K562 (cell line): ENCODE data around the gene TMA16. TPM values are rescaled to one million over a fixed set of nuclear protein-coding genes. Genes with fewer than 3 reads are reported as not detected.

Source experiments
- ATAC-seq: fragments of 200-7000 bp; cut with Tn5 transposase; 3 replicates; pipeline ENCODE4 v1.9.1; 2020; ENCODE audit warnings: moderate library complexity
- BruUV-seq: library from RNA; stranded (reverse); fragments of 400-500 nt; replicated peaks from 2 replicates; lab custom pipeline; 2021; lab: Mats Ljungman, UMichigan
- CTCF ChIA-PET: fragments of 300-600 bp; formaldehyde crosslinking; extraction: SDS; loops from one replicate; lab custom pipeline; 2021; ENCODE audit warnings: low intra/inter-chr PET ratio; lab: Yijun Ruan, JAX
- POLR2A ChIA-PET: fragments of 300-600, 350-650 bp; sonication (Branson Sonifier 250); formaldehyde crosslinking; extraction: SDS; loops from one replicate; lab custom pipeline; 2021; ENCODE audit warnings: antibody characterized with exemption, inconsistent platforms; lab: Yijun Ruan, JAX
- DNase-seq, 4 experiments: peaks; one replicate each; pipeline versions ENCODE4 v3.0.0 to v3.0.0-alpha.2; 2011 to 2018; ENCODE audit warnings: low spot score in 3 of 4, mixed read lengths in 3 of 4; ENCODE audit errors: extremely low read depth in 1 of 4
- FAIRE-seq: peaks from 2 replicates; lab custom pipeline; 2011; peaks lifted over from hg19 to GRCh38; lab: Jason Lieb, UNC
- H2AFZ ChIP-seq: 2 replicates; pipeline ENCODE4 v1.6.0; 2011; ENCODE audit warnings: low read depth, low read length, control low read depth, inconsistent platforms
- H3K27ac ChIP-seq: fragments of 200-600 bp; 3 replicates; pipeline ENCODE4 v1.8.0; 2011; ENCODE audit warnings: low read depth, mild to moderate bottlenecking, control low read depth, inconsistent platforms, low read length, moderate library complexity, mixed read lengths; ENCODE audit errors: extremely low read depth
- H3K27me3 ChIP-seq, 2 experiments: fragments of 300-600 bp in 1 of 2; 2 replicates in 1 of 2; 3 replicates in 1 of 2; pipeline versions ENCODE4 v1.6.0 to v1.8.0; 2011; ENCODE audit warnings: inconsistent platforms in 2 of 2, low read length in 2 of 2, mild to moderate bottlenecking in 1 of 2, mixed read lengths in 1 of 2, moderate library complexity in 1 of 2; ENCODE audit not compliant: control insufficient read depth in 2 of 2, insufficient read depth in 2 of 2
- H3K36me3 ChIP-seq: fragments of 300-600 bp; 3 replicates; pipeline ENCODE4 v1.8.0; 2011; ENCODE audit warnings: mild to moderate bottlenecking, low read length, inconsistent platforms; ENCODE audit not compliant: control insufficient read depth, insufficient read depth
- H3K4me1 ChIP-seq, 2 experiments: fragments of 200-600 bp in 1 of 2; replicated peaks in 1 of 2; 2 replicates in 1 of 2; 3 replicates in 1 of 2; pipeline versions ENCODE4 v1.5.1 to v1.8.0; 2011; ENCODE audit warnings: inconsistent platforms in 2 of 2, low read length in 2 of 2, mild to moderate bottlenecking in 1 of 2, mixed read lengths in 1 of 2, moderate library complexity in 1 of 2; ENCODE audit not compliant: control insufficient read depth in 2 of 2, insufficient read depth in 2 of 2
- H3K4me2 ChIP-seq: 2 replicates; pipeline ENCODE4 v1.6.1; 2011; ENCODE audit warnings: low read length, control low read depth, inconsistent platforms, mixed read lengths; ENCODE audit not compliant: insufficient read depth
- H3K4me3 ChIP-seq: fragments of 200-600 bp; sonication (generic), shearing (Covaris generic); 2 replicates; pipeline ENCODE4 v1.5.1; 2016; ENCODE audit warnings: control low read depth, inconsistent platforms
- H3K79me2 ChIP-seq: fragments of 200-600 bp; 3 replicates; pipeline ENCODE4 v1.8.0; 2011; ENCODE audit warnings: low read length, inconsistent platforms; ENCODE audit not compliant: control insufficient read depth, insufficient read depth
- H3K9ac ChIP-seq, 2 experiments: 2 replicates each; pipeline versions ENCODE4 v1.6.0 to v1.6.1; 2011; ENCODE audit warnings: low read depth in 2 of 2, low read length in 2 of 2, control low read depth in 1 of 2, inconsistent platforms in 1 of 2, mild to moderate bottlenecking in 1 of 2, mixed read lengths in 1 of 2; ENCODE audit not compliant: insufficient read depth in 1 of 2
- H3K9me1 ChIP-seq: one replicate; pipeline ENCODE4 v1.6.0; 2011; ENCODE audit warnings: inconsistent platforms, mild to moderate bottlenecking, low read length, moderate library complexity; ENCODE audit not compliant: control insufficient read depth, insufficient read depth
- H3K9me3 ChIP-seq: replicated peaks from 2 replicates; pipeline ENCODE4 v1.5.1; 2011; ENCODE audit warnings: low read depth, low read length, inconsistent platforms; ENCODE audit not compliant: control insufficient read depth, insufficient read depth
- H4K20me1 ChIP-seq: replicated peaks from 2 replicates; pipeline ENCODE4 v1.6.1; 2011; ENCODE audit warnings: low read length, inconsistent platforms, mixed read lengths; ENCODE audit not compliant: control insufficient read depth, insufficient read depth
- NR0B1 ChIP-seq: fragments of 450-650 bp; IDR thresholded peaks from one replicate; pipeline ENCODE4 v1.6.1; 2018; ENCODE audit warnings: mild to moderate bottlenecking, moderate library complexity; ENCODE audit not compliant: partially characterized antibody
- RFX1 ChIP-seq: fragments of 450-650 bp; IDR thresholded peaks from 2 replicates; pipeline ENCODE4 v1.6.1; 2016; ENCODE audit warnings: mild to moderate bottlenecking, moderate library complexity
- WGBS: fragments of 100-300 bp; shearing (Covaris generic); methylation state at CpG from one replicate; pipeline ENCODE4 v1.1.6; 2016; ENCODE audit warnings: low coverage, mixed read lengths; ENCODE audit not compliant: insufficient coverage; ENCODE audit errors: missing lambda C conversion rate; 5-methylcytosine and 5-hydroxymethylcytosine counted together
- in situ Hi-C: fragments of 300-500 bp; cut with MboI; formaldehyde crosslinking; loops from 4 replicates; pipeline ENCODE4 v1.15.0; 2018; ENCODE audit warnings: inconsistent platforms, mixed read lengths
- intact Hi-C: fragments of 100-400 bp; cut with micrococcal nuclease; formaldehyde crosslinking; loops from 2 replicates; pipeline ENCODE4 v1.14.2; 2022
- polyA plus RNA-seq, 8 experiments: library from polyadenylated mRNA; depleted of rRNA in 4 of 8; stranded (reverse) in 5 of 8; unstranded in 3 of 8; fragments of >200 nt; fragmentation: Nextera tagmentation in 2 of 8; fragmentation: Illumina TruSeq in 1 of 8; extraction: Ambion mirVana in 2 of 8; extraction: Trizol in 1 of 8; gene quantifications; 2 replicates each; pipeline versions ENCODE4 v1.2.1 to v1.2.3, GENCODE V29; 2011 to 2014; ENCODE audit warnings: inconsistent platforms in 1 of 8, missing spikeins in 1 of 8
- total RNA-seq, 7 experiments: library from RNA; depleted of rRNA in 6 of 7; stranded (reverse); fragments of >200 nt in 6 of 7; fragmentation: Illumina TruSeq in 2 of 7; extraction: Trizol in 2 of 7; gene quantifications; 2 replicates each; pipeline versions ENCODE4 v1.2.1 to v1.2.3, GENCODE V29; 2011 to 2021; ENCODE audit warnings: low replicate concordance in 1 of 7

Gene TMA16
- total and polyA plus RNA-seq, 9 of the 15 experiments (the other 6 are each of a cell fraction or from before 2014, with no cell fraction given): 27.7 to 74.8 (median 66.6) TPM

GRCh38 chr4:163565226-163566135 lies 71.0 kb downstream of the TMA16 start:
- no peak overlapping the region for H3K9ac ChIP-seq
- no peaks in the 10 kb centered on the region for H3K27me3 ChIP-seq
- no peak for DNase-seq
- BruUV-seq: no TSS peak
- H3K36me3 ChIP-seq: no peaks in the 10 kb centered on the region
- H2AFZ ChIP-seq: no peak overlapping the region
- ChIA-PET POLR2A (no interaction called here), CTCF (no interaction called here)
- H3K4me1 ChIP-seq: no peaks in the 10 kb centered on the region
- no peak for FAIRE-seq
- H3K79me2 ChIP-seq: no peaks in the 10 kb centered on the region
- H3K27ac ChIP-seq: no peak overlapping the region
- H3K4me3 ChIP-seq: no peak overlapping the region
- no peak for ATAC-seq
- no peak overlapping the region for H3K4me2 ChIP-seq
- H3K9me1 ChIP-seq: no peaks in the 10 kb centered on the region
- no peak for TF ChIP-seq NR0B1
- TF ChIP-seq RFX1: peak; percentile 14; the same call in 1 of the 2 replicates
- in situ Hi-C loops (loop anchor here (25.0 kb wide), 1 partner anchor 1172 kb away; no protein-coding TSS in a partner anchor), intact Hi-C loops (no loop called here)
- 0% methylated on average over 5 of the region's 5 CpGs for WGBS
- no peaks in the 10 kb centered on the region for H3K9me3 ChIP-seq
- H4K20me1 ChIP-seq: no peaks in the 10 kb centered on the region
